ENCODE data around the gene BMP7.

BMP7 gene

GRCh38 chr20:57278457-57278856 is 12.0 kb upstream of the BMP7 start:
- Histone ChIP-seq H3K9ac (ENCODE audit: low read depth, low read length) (no peak overlapping the region), H3K36me3 (ENCODE audit: insufficient read depth, low read length) (no peaks in the 10 kb centered on the region), H3K4me1 (ENCODE audit: insufficient read depth, low read length) (peaks cover 4% of the 10 kb centered on the region; the same call in 1 of the 2 replicates), H3K9me3 (ENCODE audit: control insufficient read depth, insufficient read depth, low read length) (no peaks in the 10 kb centered on the region)

- Histone ChIP-seq H3K4me1 (ENCODE audit: insufficient read depth, low read length) (no peaks in the 10 kb centered on the region), H3K9me3 (ENCODE audit: control insufficient read depth, insufficient read depth, low read length) (no peaks in the 10 kb centered on the region), H3K36me3 (ENCODE audit: insufficient read depth, low read length) (no peaks in the 10 kb centered on the region), H3K9ac (ENCODE audit: low read depth, low read length) (no peak overlapping the region)
Measured at GRCh38 chr20:57277398-57278105, 11.1 kb upstream of the BMP7 start.

GRCh38 chr20:57276221-57276620 is 9.8 kb upstream of the BMP7 start:
- no peaks in the 10 kb centered on the region for H3K9me3 ChIP-seq (ENCODE audit: control insufficient read depth, insufficient read depth, low read length)
- H3K9ac ChIP-seq (ENCODE audit: low read depth, low read length): no peak overlapping the region
- H3K4me1 ChIP-seq (ENCODE audit: insufficient read depth, low read length): no peaks in the 10 kb centered on the region
- no peaks in the 10 kb centered on the region for H3K36me3 ChIP-seq (ENCODE audit: insufficient read depth, low read length)

- peaks cover 1% of the 10 kb centered on the region; the same call in 1 of the 2 replicates for H3K4me1 ChIP-seq (ENCODE audit: insufficient read depth, low read length)
- no peaks in the 10 kb centered on the region for H3K9me3 ChIP-seq (ENCODE audit: control insufficient read depth, insufficient read depth, low read length)
- no peaks in the 10 kb centered on the region for H3K36me3 ChIP-seq (ENCODE audit: insufficient read depth, low read length)
- H3K9ac ChIP-seq (ENCODE audit: low read depth, low read length): no peak overlapping the region
Measured at GRCh38 chr20:57275813-57276212, 9.4 kb upstream of the BMP7 start.

GRCh38 chr20:57275334-57275733 is 8.9 kb upstream of the BMP7 start:
- H3K36me3 ChIP-seq (ENCODE audit: insufficient read depth, low read length): no peaks in the 10 kb centered on the region
- no peaks in the 10 kb centered on the region for H3K9me3 ChIP-seq (ENCODE audit: control insufficient read depth, insufficient read depth, low read length)
- H3K4me1 ChIP-seq (ENCODE audit: insufficient read depth, low read length): peaks cover 6% of the 10 kb centered on the region
- no peak overlapping the region for H3K9ac ChIP-seq (ENCODE audit: low read depth, low read length)

- no peaks in the 10 kb centered on the region for H3K36me3 ChIP-seq (ENCODE audit: insufficient read depth, low read length)
- H3K4me1 ChIP-seq (ENCODE audit: insufficient read depth, low read length): peaks cover 11% of the 10 kb centered on the region
- no peaks in the 10 kb centered on the region for H3K9me3 ChIP-seq (ENCODE audit: control insufficient read depth, insufficient read depth, low read length)
- no peak overlapping the region for H3K9ac ChIP-seq (ENCODE audit: low read depth, low read length)
Measured at GRCh38 chr20:57274846-57275245, 8.4 kb upstream of the BMP7 start.

- Histone ChIP-seq H3K9ac (ENCODE audit: low read depth, low read length) (no peak overlapping the region), H3K4me1 (ENCODE audit: insufficient read depth, low read length) (peaks cover 15% of the 10 kb centered on the region), H3K36me3 (ENCODE audit: insufficient read depth, low read length) (no peaks in the 10 kb centered on the region), H3K9me3 (ENCODE audit: control insufficient read depth, insufficient read depth, low read length) (no peaks in the 10 kb centered on the region)
Measured at GRCh38 chr20:57274299-57274698, 7.9 kb upstream of the BMP7 start.

- Histone ChIP-seq H3K4me1 (ENCODE audit: insufficient read depth, low read length) (peaks cover 26% of the 10 kb centered on the region), H3K36me3 (ENCODE audit: insufficient read depth, low read length) (no peaks in the 10 kb centered on the region), H3K9ac (ENCODE audit: low read depth, low read length) (no peak overlapping the region), H3K9me3 (ENCODE audit: control insufficient read depth, insufficient read depth, low read length) (no peaks in the 10 kb centered on the region)
Measured at GRCh38 chr20:57272883-57273535, 6.6 kb upstream of the BMP7 start.

- H3K36me3 ChIP-seq (ENCODE audit: insufficient read depth, low read length): no peaks in the 10 kb centered on the region
- peaks cover 26% of the 10 kb centered on the region for H3K4me1 ChIP-seq (ENCODE audit: insufficient read depth, low read length)
- no peak overlapping the region for H3K9ac ChIP-seq (ENCODE audit: low read depth, low read length)
- H3K9me3 ChIP-seq (ENCODE audit: control insufficient read depth, insufficient read depth, low read length): no peaks in the 10 kb centered on the region
Measured at GRCh38 chr20:57270204-57270984, 4.0 kb upstream of the BMP7 start.

- no peak overlapping the region for H3K9ac ChIP-seq (ENCODE audit: low read depth, low read length)
- no peaks in the 10 kb centered on the region for H3K36me3 ChIP-seq (ENCODE audit: insufficient read depth, low read length)
- no peaks in the 10 kb centered on the region for H3K9me3 ChIP-seq (ENCODE audit: control insufficient read depth, insufficient read depth, low read length)
- H3K4me1 ChIP-seq (ENCODE audit: insufficient read depth, low read length): peaks cover 26% of the 10 kb centered on the region
Measured at GRCh38 chr20:57269148-57269984, 2.9 kb upstream of the BMP7 start.

- no peaks in the 10 kb centered on the region for H3K9me3 ChIP-seq (ENCODE audit: control insufficient read depth, insufficient read depth, low read length)
- no peaks in the 10 kb centered on the region for H3K36me3 ChIP-seq (ENCODE audit: insufficient read depth, low read length)
- peaks cover 27% of the 10 kb centered on the region for H3K4me1 ChIP-seq (ENCODE audit: insufficient read depth, low read length)
- H3K9ac ChIP-seq (ENCODE audit: low read depth, low read length): no peak overlapping the region
Measured at GRCh38 chr20:57268399-57269076, 2.1 kb upstream of the BMP7 start.

- Histone ChIP-seq H3K9ac (ENCODE audit: low read depth, low read length) (peak overlapping the region; percentile 84; the same call in 1 of the 2 replicates), H3K9me3 (ENCODE audit: control insufficient read depth, insufficient read depth, low read length) (no peaks in the 10 kb centered on the region), H3K4me1 (ENCODE audit: insufficient read depth, low read length) (peaks cover 39% of the 10 kb centered on the region)
Measured at GRCh38 chr20:57267158-57267821, 849 bp upstream of the BMP7 start.

GRCh38 chr20:57265997-57266290 is 497 bp downstream of the BMP7 start:
- peaks cover 52% of the 10 kb centered on the region for H3K4me1 ChIP-seq (ENCODE audit: insufficient read depth, low read length)
- no peaks in the 10 kb centered on the region for H3K36me3 ChIP-seq (ENCODE audit: insufficient read depth, low read length)
- H3K9ac ChIP-seq (ENCODE audit: low read depth, low read length): peak overlapping the region; percentile 84
- H3K9me3 ChIP-seq (ENCODE audit: control insufficient read depth, insufficient read depth, low read length): no peaks in the 10 kb centered on the region

More at GRCh38 chr20:57267158-57267821, 849 bp upstream of the BMP7 start:
- no peaks in the 10 kb centered on the region for H3K36me3 ChIP-seq (ENCODE audit: insufficient read depth, low read length)

Data from ES-I3 (cell line).